NCI-H226 (cell line): ENCODE measurements around the gene NAPSA.
"Not testable (repeated sequence)": the region's sequence is repeated elsewhere in the genome, so short reads cannot be mapped to it uniquely, and the experiment has no call there.

Experiments used
- DNase-seq: peaks from one replicate; pipeline ENCODE4 v3.0.0-alpha.2; 2015

The NAPSA gene

GRCh38 chr19:50365434-50366306, at the start of gene NAPSA:
Gene NAPSA, minus strand, starts transcription at chr19:50365639. Its CDS starts 18 bp downstream, at chr19:50365621.
- no peak for DNase-seq

- DNase-seq = no peak
Measured at GRCh38 chr19:50413531-50413930, 48.1 kb upstream of the NAPSA start.

- no peak for DNase-seq
Measured at GRCh38 chr19:50413096-50413495, 47.7 kb upstream of the NAPSA start.

- DNase-seq = no peak
Measured at GRCh38 chr19:50412419-50412818, 47.0 kb upstream of the NAPSA start.

- no peak for DNase-seq
Measured at GRCh38 chr19:50410109-50410508, 44.7 kb upstream of the NAPSA start.

GRCh38 chr19:50409347-50409746, 43.9 kb upstream of the NAPSA start:
- DNase-seq = no peak

GRCh38 chr19:50406829-50407228, 41.4 kb upstream of the NAPSA start:
- no peak for DNase-seq

- no peak for DNase-seq
Measured at GRCh38 chr19:50406156-50406820, 40.8 kb upstream of the NAPSA start.

- no peak for DNase-seq
Measured at GRCh38 chr19:50402544-50403301, 37.3 kb upstream of the NAPSA start.

- DNase-seq = no peak
Measured at GRCh38 chr19:50401605-50402450, 36.4 kb upstream of the NAPSA start.

GRCh38 chr19:50399368-50399745, 33.9 kb upstream of the NAPSA start:
- DNase-seq = no peak

GRCh38 chr19:50398675-50399367, 33.4 kb upstream of the NAPSA start:
- DNase-seq = no peak

GRCh38 chr19:50394017-50394416, 28.6 kb upstream of the NAPSA start:
- DNase-seq = no peak

- DNase-seq = no peak
Measured at GRCh38 chr19:50393589-50393988, 28.1 kb upstream of the NAPSA start.

- DNase-seq = no peak
Measured at GRCh38 chr19:50392759-50393158, 27.3 kb upstream of the NAPSA start.

- not testable (repeated sequence) for DNase-seq
Measured at GRCh38 chr19:50390952-50391351, 25.5 kb upstream of the NAPSA start.

GRCh38 chr19:50390295-50390694, 24.9 kb upstream of the NAPSA start:
- DNase-seq = not testable (repeated sequence)

- DNase-seq = no peak
Measured at GRCh38 chr19:50387868-50388245, 22.4 kb upstream of the NAPSA start.

- no peak for DNase-seq
Measured at GRCh38 chr19:50387176-50387867, 21.9 kb upstream of the NAPSA start.

- peak; percentile 69 for DNase-seq
Measured at GRCh38 chr19:50384685-50385535, 19.5 kb upstream of the NAPSA start.
